Vagina (tissue), 2 donors: ENCODE results near the gene KCND2. TPM values are rescaled to one million over a fixed set of nuclear protein-coding genes. Genes with fewer than 3 reads are reported as not detected.

Experiments used
- DNase-seq, 2 donors: peaks; one replicate each; pipeline ENCODE4 v3.0.0-alpha.2; 2017; ENCODE audit errors: extremely low spot score in 2 of 2
- H3K27ac ChIP-seq: fragments of 200-600 bp; sonication (generic); one replicate; pipeline ENCODE4 v1.5.1; 2019
- H3K27me3 ChIP-seq: fragments of 200-600 bp; sonication (generic); one replicate; pipeline ENCODE4 v1.5.1; 2019
- H3K36me3 ChIP-seq, 2 donors: fragments of 200-600 bp; sonication (generic); one replicate each; pipeline ENCODE4 v1.5.1; 2017 to 2019
- H3K4me1 ChIP-seq: fragments of 200-600 bp; sonication (generic); one replicate; pipeline ENCODE4 v1.5.1; 2019
- H3K4me3 ChIP-seq, 2 donors: fragments of 200-600 bp; sonication (generic); 1 replicate in 1 of 2; 2 replicates in 1 of 2; pipeline ENCODE4 v1.5.1; 2016 to 2019
- H3K9me3 ChIP-seq: fragments of 200-600 bp; sonication (generic); one replicate; pipeline ENCODE4 v1.5.1; 2019
- CTCF ChIP-seq, 3 experiments: fragments of 450-650 bp in 2 of 3; fragments of 200-600 bp in 1 of 3; sonication (generic) in 1 of 3; IDR thresholded peaks; one replicate each; pipeline ENCODE4 v1.5.1; 2017 to 2019; ENCODE audit warnings: antibody characterized with exemption in 3 of 3, mild to moderate bottlenecking in 2 of 3, moderate library complexity in 2 of 3
- POLR2A ChIP-seq, 2 donors: fragments of 450-650 bp; IDR thresholded peaks; one replicate each; pipeline ENCODE4 v1.6.1; 2017; ENCODE audit warnings: antibody characterized with exemption in 2 of 2, mild to moderate bottlenecking in 2 of 2, moderate library complexity in 2 of 2
- POLR2AphosphoS5 ChIP-seq, 2 donors: sonication (generic); formaldehyde crosslinking; IDR thresholded peaks; one replicate each; pipeline ENCODE4 v1.9.0; 2017; ENCODE audit warnings: antibody characterized with exemption in 2 of 2, mild to moderate bottlenecking in 2 of 2, low read depth in 1 of 2; ENCODE audit not compliant: insufficient read depth in 1 of 2
- intact Hi-C: fragments of 100-400 bp; cut with DNase I; formaldehyde crosslinking; loops from one replicate; pipeline ENCODE4 v1.15.1; 2023
- total RNA-seq: library from RNA; depleted of rRNA; stranded (reverse); fragments of >200 nt; gene quantifications from one replicate; pipeline ENCODE4 v1.2.3, GENCODE V29; 2016

KCND2 gene
- total RNA-seq, 1 donor from 2014 or later: 3.7 TPM

DNA sequence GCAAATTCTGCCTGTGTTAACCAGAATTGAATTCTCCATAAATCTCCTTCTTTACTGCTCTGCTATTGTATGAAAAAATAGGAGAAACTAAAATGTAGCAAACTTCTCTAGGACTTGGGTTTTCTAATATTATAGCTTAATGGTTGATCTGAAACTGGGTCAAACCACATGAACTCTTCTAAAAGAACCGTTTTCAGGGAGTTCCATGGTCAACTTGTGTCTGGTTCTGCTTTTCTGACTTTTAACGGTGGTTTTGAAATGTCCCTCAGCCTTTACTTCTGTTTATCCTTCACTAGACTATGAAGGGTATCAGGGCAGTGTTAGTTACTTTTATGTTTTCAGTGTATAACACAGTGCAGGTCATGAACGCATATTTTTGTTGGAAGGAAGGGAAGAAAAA lies 342.7 kb downstream of the KCND2 start:
- Histone ChIP-seq H3K36me3 (no peaks in the 10 kb centered on the region), H3K9me3 (no peaks in the 10 kb centered on the region), H3K27me3 (no peaks in the 10 kb centered on the region), H3K27ac (no peak overlapping the region), H3K4me1 (no peaks in the 10 kb centered on the region), H3K4me3 (no peak overlapping the region)
- DNase-seq: no peak
- TF ChIP-seq POLR2AphosphoS5 (IDR thresholded peaks at IDR 0.05; ENCODE audit: insufficient read depth in 1 of 2, low read depth in 1 of 2): no peak
- TF ChIP-seq POLR2A (IDR thresholded peaks at IDR 0.05): no peak
- no peak for TF ChIP-seq CTCF (IDR thresholded peaks at IDR 0.05)
- intact Hi-C loops: no loop called here

- intact Hi-C loops: no loop called here
- TF ChIP-seq CTCF (IDR thresholded peaks at IDR 0.05): no peak
- TF ChIP-seq POLR2AphosphoS5 (IDR thresholded peaks at IDR 0.05; ENCODE audit: insufficient read depth in 1 of 2, low read depth in 1 of 2): no peak
- no peak for TF ChIP-seq POLR2A (IDR thresholded peaks at IDR 0.05)
Measured at GRCh38 chr7:120617275-120617674, 344.3 kb downstream of the KCND2 start.

DNA sequence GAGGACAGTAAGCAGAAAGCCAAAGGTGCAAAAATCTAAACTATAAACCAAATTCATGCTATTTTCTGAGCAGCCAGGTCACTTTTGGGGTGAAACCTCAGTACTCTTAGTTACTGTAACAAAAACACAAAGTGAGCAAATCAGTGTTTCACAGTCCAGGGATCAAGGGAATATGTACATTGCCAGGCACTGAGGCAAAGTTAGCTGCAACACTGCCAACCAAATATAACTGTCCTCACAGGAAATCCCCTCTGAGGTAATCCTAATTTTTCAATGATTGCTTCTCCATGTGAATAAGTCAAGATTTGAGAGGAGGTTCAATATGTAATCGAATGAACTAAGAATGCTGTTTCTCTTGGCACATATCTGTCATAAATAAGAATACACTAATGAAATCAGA lies 355.3 kb downstream of the KCND2 start:
- Histone ChIP-seq H3K27ac (no peak overlapping the region), H3K4me1 (no peaks in the 10 kb centered on the region), H3K27me3 (no peaks in the 10 kb centered on the region), H3K36me3 (no peaks in the 10 kb centered on the region), H3K4me3 (no peak overlapping the region), H3K9me3 (no peaks in the 10 kb centered on the region)
- intact Hi-C loops: loop anchor here (5.0 kb wide), 1 partner anchor 754 kb away; no protein-coding TSS in a partner anchor
- TF ChIP-seq POLR2AphosphoS5 (IDR thresholded peaks at IDR 0.05; ENCODE audit: insufficient read depth in 1 of 2, low read depth in 1 of 2) (no peak), POLR2A (IDR thresholded peaks at IDR 0.05) (no peak), CTCF (IDR thresholded peaks at IDR 0.05) (no peak)
- DNase-seq: no peak

More at GRCh38 chr7:120617275-120617674, 344.3 kb downstream of the KCND2 start:
- Histone ChIP-seq H3K4me1 (no peaks in the 10 kb centered on the region), H3K4me3 (no peak overlapping the region), H3K27ac (no peak overlapping the region), H3K27me3 (no peaks in the 10 kb centered on the region), H3K36me3 (no peaks in the 10 kb centered on the region), H3K9me3 (no peaks in the 10 kb centered on the region)
- no peak for DNase-seq

DNA sequence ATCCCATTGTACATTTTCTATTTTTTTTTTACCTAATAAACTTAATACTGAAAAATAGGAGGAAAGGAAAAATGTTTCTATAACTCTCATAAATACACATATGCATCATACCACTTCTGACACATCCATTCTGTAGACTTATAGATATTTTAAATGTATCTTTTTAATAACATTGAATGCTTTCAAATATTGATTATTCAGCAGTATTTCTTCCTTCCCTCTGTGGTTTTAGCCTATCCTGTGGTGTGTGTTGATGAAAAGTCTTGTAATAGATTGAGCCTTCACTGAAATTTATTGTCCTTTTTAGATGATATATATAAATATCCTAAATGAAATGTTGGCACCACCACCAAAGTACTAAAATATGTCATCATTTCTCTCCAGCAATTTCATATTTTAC lies 366.9 kb downstream of the KCND2 start:
- Histone ChIP-seq H3K4me1 (no peaks in the 10 kb centered on the region), H3K4me3 (no peak overlapping the region), H3K27ac (no peak overlapping the region), H3K36me3 (no peaks in the 10 kb centered on the region), H3K9me3 (no peaks in the 10 kb centered on the region), H3K27me3 (no peaks in the 10 kb centered on the region)
- no peak for TF ChIP-seq CTCF (IDR thresholded peaks at IDR 0.05)
- no peak for TF ChIP-seq POLR2A (IDR thresholded peaks at IDR 0.05)
- TF ChIP-seq POLR2AphosphoS5 (IDR thresholded peaks at IDR 0.05; ENCODE audit: insufficient read depth in 1 of 2, low read depth in 1 of 2): no peak
- DNase-seq: no peak
- intact Hi-C loops: no loop called here

- H3K4me3 ChIP-seq: no peak overlapping the region
- no peaks in the 10 kb centered on the region for H3K4me1 ChIP-seq
- H3K27ac ChIP-seq: no peak overlapping the region
- H3K27me3 ChIP-seq: no peaks in the 10 kb centered on the region
- intact Hi-C loops: no loop called here
- no peaks in the 10 kb centered on the region for H3K9me3 ChIP-seq
- no peak for DNase-seq
- TF ChIP-seq POLR2AphosphoS5 (IDR thresholded peaks at IDR 0.05; ENCODE audit: insufficient read depth in 1 of 2, low read depth in 1 of 2) (no peak), POLR2A (IDR thresholded peaks at IDR 0.05) (no peak), CTCF (IDR thresholded peaks at IDR 0.05) (no peak)
- no peaks in the 10 kb centered on the region for H3K36me3 ChIP-seq
Measured at GRCh38 chr7:120645966-120646365, 373.0 kb downstream of the KCND2 start.
